UCSD-AML1 (cell line): ENCODE data around the gene GALNT18.

Experiments used
- DNase-seq: peaks from one replicate; lab custom pipeline; 2025; ENCODE audit not compliant: unreplicated experiment; lab: John Stamatoyannopoulos, UW

GALNT18 gene

DNA sequence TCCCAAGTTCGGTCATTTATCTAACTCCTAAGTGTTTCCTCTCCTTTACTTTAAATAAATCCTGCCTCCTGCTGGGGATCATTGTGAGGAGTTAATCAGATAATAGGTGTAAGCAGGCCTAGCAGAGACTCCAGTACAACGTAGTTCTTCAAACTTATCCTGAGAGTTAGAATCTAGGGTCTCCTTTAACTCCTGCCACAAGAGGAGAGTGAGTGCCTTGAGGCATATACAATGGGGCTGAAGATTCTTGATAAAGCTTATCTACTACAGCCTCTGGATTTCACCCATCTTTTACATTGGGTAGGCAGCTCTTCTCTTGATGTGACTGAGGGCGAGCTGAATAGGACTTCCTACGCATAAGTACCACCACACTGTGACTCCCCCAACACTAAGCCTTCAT lies 3.1 kb upstream of the GALNT18 start:
- DNase-seq, result no peak

DNA sequence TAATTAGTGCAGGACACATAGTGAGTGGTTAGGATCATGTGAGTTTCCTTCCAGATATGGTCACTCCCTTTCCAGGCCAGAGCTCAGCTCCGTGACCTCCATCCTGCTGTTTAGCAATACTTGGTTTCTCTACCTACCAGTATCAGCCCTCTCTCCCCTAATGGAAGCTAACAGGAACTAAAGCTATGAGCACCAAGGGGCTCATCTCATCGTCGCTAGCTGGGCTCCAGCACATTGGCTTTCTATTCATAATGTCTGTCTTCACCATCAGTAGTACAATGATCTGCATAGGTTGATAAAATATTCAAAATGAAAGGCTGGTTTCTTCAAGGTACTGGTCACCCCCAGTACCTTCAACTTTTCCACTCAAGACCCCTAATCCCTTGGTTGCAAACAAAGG lies 2.4 kb upstream of the GALNT18 start:
- DNase-seq, result no peak

DNA sequence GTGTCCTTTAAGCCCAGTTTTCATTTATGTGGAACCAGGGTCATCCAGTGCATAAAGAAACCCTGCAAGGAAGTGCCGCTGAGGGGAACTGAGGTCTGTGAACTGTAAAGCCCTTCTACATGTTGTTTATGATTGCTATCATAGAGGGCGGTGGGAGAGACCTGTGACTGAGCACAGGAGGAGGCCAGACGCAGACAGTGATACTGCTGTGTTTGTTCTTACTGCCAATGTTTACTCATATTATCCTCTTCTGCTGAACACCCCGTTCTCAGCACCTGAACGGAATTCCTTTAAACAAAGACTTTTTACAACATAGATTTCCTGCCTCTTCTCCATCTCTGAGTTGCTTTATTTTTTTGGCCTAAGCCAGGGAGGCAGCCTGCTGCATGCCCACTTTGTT lies 967 bp upstream of the GALNT18 start:
- no peak for DNase-seq

DNA sequence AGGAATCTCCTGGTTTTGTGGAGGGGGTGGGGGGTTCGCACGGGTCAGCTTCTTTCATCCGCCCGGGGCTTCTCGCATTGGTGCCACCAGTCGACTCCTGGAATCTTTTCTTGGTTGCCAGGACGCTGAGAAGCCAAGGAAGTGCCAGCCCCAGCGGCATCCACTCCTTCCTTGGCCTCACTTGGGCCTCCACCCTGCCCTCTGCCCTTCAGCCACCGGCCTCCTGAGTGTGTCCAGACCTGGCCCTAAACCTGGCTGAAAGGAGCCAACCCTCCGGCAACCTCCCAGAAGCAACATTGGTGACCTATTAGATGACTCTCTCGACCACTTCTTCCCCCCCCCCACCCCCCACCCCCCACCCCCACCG lies 518 bp upstream of the GALNT18 start:
- no peak for DNase-seq

DNA sequence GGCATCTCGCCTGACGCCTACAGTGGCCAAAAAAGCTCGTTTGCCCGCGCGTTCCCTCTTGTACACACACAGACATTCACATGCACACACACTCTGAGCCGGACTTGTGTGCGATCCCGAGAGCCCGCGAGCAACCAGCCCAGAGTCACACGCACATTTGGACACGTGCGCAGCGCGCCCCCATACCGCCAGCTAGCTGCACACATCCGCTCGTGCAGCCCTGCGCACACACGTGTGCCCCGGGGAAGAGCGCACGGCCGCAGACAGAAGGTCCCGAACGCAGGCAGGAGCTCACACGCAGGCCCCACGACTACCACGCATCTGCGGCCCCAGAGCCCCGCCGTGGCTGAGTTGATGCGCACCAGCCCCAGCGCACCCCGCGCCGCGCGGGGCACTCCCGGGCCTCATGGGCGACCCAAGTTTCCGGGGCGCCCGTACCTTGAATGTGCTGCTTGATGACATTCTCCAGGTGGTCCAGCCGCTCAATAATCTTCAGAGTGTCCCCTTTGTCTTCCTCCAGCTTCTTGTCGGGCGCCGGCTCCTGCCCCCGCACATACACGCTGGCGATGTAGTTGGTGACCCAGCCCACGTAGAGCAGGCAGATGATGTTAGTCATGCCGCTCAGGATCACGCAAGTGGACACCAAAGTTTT lies 758 bp downstream of the GALNT18 start:
- peak; percentile 48 for DNase-seq

DNA sequence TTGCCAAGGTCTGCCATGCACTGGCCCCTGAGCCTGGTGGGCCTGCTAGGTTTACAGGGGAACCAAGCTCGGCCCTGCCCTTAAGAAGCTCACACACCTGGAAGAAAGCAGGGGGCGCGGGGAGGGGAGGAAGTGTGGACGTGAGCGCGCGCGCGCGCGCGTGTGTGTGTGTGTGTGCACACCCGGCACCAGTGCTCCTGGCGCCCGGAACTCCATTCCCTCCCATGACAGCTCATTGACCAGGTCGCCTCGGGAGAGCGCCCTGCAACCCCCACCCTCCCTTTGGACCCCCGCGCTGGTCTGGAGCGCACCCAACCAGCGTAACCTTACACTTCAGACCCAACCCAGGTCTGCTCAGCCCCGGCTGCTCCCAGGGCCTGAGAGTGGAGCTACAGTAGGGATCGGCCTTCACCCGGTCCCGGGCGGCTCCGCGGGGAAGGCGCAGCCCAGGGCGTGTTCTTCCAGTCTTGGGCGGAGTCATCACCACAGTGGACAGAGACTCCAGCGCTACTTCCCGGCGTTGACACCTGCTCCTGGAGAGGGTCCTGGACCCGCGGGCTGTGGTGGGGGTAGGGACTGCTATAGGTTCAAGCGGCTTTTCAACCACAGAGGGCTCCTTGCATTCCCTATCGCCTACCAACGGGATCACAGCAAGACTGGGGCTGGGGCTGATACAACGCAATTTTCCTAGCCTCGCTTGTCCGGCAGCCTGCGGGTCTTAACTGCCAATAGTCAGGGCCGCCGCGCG lies 1.5 kb downstream of the GALNT18 start:
- DNase-seq, result no peak

DNA sequence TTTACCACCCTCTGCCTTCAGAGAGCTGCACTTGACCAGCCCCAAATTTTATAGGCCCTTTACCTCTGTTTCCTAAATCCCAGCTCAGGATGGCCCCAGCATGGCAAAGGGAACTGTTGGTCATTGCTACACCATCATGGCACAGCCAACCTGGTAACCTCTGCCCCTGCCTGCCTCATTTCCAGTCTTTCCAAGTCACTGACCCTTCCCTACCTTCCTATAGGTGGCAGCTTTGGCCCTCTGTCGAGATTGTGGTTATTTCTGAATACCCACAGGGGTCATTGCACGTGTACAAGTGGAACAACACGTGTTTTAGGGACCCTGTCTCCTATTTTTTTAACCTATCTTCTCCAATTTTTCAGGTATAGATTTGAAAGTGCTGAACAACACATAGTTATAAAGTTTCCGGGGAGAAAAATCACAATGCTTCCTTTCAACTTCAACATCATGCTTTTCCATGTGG lies 2.8 kb downstream of the GALNT18 start:
- no peak for DNase-seq

DNA sequence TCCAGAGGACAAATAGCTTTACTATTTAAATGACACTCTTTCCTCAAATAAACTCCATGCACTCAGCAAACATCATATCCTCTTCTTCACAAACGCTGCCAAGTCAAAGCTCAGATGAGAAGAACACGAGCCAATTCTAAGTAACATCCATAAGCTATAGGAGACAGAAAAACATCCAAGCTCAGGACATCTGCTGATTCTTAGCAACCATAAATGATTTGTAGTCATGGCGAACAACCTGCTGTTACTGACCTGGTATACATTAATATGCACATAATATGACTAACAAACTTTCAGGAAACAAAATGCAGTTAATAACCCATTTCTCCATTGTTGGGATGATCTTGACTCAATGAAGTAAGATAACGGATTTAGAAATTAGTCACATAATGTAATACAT lies 6.7 kb downstream of the GALNT18 start:
- no peak for DNase-seq

DNA sequence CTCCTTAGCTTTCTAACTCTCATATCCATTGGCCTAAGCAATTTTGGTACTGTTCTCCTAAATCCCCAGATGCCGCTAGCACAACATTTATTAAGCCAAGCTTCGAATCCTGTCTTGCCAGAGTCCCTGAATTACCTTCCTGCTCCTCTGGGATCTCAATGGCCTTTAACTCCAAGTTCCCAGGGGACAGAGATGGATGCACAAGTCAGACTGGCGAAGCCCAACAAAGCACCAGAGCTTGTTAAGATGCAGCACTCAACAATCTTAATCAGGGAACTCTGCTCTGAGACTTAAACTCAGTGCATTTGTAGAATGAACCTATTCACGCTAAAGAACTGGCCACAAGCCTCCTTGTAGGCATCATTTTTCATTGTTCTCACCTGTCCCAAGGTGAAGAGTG lies 9.4 kb downstream of the GALNT18 start:
- DNase-seq, result no peak

DNA sequence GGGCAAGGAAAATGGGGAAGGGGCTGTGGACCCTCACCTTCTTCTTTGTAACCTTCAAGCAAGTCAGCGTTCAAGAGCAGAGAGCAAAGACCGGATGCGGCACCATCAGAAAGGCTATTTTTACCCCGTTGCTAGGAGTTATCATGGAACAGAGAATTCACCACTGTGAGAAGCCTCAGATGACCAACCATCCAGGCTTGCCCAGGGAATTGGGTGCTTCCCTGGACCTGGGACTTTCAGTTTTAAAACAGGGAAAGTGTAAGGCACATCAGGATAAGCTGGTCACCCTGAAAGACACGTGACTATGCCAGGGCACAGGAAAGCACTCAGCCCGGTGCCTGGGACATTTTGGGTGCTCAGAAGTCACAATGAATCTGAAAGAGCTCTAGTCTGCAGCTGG lies 10.4 kb downstream of the GALNT18 start:
- no peak for DNase-seq

DNA sequence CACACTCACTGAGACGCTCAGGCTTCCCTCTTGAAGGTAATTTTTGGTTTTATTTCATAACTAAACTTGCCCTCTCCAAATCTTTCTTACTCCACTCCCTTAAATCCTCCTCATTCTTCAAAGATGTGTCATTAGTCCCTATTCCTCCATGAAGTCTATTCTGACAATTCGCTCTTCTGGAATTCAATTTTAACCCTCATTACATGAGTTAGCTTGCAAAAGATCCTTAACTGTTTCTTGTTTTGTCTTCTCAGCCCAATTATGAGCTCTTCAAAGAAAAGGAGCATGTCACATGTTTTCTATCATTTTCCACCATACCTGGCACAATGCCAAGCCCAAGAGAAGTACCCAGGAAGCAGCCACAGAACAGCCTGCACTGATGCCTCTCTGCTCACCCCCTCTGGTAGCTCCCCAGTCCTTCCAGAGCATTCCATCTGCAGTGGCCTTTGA lies 13.0 kb downstream of the GALNT18 start:
- no peak for DNase-seq

DNA sequence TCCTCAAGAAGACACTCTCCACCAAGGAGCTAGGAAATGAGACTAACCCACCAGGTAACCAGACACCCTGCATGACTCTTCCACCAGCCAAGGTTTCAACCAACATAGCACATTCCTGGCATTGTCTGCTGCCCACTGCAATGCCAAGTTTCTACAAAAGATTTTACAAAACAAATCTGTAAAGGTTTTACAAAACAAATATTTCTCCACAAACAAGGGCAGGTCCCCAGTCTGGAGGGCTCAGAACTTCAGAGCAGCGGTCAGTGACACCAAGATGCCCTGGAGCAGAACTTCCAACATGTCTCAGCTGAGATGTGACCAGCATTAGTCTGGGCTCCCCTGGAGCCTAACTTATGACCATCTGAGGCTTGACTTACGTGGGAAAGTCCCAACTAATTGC lies 14.0 kb downstream of the GALNT18 start:
- no peak for DNase-seq

DNA sequence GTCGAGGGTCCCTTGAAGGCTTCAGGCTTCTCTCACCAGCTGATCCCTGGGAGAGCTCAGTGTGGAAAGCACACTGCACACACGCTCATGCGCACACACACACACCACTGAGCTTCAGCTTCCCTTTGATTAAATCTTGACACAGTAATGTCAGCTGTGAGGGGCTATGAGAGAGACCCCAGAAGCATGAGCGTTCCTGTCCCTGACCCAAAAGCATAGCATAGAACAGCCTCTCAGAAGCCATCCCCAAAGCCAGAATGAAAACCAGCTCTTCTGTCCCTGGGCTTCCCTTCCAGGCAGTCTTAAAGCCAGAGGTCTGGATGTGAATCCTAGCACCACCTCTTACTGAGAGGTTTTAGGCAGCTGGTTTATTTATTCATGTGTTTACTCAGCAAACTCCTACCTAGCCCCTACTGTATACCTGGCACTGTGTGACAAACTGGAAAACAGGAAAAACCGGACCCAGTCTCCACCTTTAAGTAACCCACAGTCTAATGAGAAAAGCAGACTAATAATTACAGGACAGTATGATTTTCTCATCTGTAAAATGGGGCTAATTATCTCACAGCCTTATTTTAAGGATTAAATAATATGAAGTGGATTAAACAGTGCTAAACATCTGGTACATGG lies 15.9 kb downstream of the GALNT18 start:
- DNase-seq, result no peak

DNA sequence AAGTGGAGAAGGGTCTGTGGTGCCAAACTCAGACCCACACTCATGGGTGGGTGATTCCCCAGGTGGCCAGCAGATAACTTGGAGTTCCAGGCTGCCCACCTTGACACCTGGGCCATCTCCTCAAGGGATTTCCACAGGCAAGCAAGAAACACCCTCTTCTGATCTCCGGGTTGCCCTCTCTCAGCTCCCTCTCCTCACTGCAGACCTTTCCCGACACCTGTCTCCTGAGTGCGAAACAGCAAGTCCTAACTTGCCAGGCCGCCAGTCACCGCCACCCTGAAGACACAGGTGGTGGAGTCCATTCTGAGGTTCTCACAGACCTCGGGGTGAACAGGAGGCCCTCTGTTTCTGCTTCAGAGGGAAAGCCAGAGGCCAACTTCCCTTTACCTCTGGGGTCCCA lies 16.6 kb downstream of the GALNT18 start:
- no peak for DNase-seq

DNA sequence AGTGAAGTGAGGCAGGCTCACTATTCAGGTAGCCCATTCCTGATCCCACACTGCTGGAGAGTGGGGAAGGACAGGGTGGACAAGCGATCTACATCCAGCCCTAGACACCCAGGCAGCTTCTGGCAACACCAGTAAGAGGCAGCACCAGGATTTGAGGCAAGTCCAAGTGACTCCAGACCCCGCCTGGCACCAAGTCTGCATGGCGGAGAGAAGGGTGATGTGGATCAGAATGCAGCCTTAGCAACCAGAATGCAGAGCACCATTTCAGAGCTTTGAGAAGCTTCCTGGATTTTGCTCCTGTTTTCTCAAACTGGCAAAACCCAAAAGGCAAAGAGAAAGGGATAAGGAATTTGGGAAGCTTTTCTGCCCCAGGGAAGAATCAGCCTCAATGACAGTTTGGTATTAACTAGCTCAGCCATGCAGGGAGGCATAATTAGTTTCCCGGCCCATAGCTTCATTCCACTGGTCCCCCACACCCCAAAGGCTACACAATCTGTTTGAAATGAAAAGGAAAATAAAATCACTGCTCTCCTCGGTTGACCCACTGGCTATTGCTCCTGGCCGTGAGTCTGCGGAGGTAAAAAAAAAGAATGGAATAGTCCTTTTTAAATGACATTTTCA lies 17.3 kb downstream of the GALNT18 start:
- no peak for DNase-seq

DNA sequence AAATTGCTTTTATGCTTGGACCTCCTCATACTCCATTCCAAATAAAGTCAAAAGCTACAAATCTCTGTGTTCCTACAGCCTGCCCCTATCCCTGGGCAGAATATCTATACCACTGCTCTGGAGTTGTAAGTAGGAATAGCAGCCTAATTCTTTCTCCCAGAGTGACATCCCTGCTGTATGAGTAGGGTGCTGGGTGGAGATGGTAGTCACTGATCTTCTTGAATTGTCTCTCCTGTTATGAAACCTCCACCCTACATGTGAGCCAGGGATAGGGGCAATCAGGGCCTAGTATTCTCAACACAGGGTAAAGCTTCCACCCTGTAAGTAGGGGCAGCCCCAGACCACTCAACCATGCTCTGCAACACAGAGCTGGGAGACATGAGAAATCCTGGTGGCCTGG lies 19.8 kb downstream of the GALNT18 start:
- DNase-seq, result no peak

DNA sequence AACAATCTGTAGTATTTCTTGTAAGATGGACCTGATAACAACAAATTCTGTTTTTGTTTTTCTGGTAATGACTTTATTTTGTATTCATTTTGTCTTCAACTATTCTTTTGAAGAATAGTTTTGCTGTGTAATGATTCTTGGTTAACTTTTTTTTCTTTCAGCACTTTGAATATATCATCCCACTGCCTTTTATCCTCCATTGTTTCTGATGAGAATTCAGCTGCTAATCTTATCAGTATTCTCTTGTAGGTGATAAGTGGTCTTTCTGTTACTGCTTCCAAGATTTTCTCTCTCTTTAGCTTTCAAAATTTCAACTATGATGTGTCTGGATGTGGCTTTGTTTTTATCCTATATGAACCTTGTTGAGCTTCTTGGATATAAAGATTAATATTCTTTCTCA lies 21.5 kb downstream of the GALNT18 start:
- DNase-seq, result no peak

DNA sequence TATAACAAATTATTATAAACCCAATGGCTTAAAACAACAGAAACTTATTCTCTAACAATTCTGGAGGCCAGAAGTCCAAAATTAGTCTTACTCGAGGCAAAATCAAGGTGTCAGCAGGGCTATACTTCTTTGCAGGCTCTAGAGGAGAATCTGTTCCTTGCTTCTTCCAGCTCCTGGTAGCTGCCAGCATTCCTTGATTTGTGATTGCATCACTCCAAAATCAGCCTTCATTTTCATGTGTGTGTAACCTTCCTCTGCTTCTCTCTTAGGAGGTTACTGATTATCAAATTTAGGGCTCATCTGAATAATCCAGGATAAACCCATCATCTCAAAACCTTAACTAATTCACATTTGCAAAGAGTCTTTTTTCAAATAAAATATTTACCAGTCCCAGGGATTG lies 23.6 kb downstream of the GALNT18 start:
- DNase-seq, result no peak

DNA sequence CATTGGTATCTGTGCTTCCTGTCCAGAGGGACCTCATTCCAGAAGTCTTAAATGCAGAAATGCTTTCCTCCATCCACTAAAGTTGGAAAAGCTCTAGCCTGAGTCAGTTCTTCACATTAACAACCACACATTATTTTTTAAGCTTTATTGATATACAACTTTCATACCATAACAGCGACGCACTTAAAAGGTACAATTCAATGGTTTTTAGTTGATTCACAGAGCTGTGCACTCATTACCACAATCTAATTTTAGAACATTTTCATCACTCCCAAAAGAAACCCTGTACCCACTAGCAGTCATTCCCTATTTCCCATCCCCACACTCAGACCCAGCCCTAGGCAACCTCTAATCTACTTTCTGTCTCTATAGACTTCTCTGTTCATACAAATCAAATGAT lies 27.6 kb downstream of the GALNT18 start:
- DNase-seq, result no peak

DNA sequence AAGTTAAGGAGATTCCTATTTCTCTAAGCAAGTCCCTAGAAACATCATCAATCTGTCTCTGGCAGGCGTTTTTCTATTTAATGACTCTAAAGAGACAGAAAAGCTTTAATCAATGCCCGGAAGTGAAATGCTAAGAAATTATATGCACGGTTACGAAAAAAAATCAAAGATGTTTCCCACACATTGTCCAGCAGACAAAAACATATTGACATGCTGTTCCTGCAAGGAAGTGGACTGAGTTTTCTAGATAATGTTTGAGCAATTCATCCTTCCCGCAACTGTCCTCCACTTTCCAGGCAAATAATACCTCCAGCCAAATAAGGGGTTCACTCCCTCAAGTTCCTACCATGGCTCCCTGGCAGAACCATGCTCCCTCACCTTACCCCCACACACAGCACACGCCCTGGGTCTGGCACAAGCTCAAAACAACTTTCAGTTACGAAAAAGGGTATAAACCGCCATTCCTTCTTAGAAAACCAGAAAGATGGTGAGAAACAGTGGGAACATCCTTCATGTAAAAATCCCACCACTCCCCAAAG lies 29.6 kb downstream of the GALNT18 start:
- no peak for DNase-seq

DNA sequence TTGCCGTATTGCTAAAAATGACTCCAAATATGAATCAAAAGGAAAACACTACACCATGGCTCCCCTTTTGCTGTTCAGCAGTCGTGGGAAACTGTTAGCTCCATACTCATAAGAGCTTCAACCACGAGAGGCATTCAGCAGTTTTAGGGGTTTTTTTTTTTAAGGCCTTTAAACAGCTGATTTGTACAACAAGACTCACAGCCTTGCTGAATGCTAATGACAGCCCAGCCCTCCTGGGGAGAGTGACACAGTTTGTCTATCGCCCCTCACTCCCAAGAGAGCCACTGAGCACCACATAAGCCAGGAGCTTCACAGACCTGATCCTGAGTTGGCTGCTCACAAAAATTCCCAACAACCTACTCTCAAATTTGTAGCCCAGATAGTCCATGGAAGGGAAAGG lies 32.4 kb downstream of the GALNT18 start:
- no peak for DNase-seq

DNA sequence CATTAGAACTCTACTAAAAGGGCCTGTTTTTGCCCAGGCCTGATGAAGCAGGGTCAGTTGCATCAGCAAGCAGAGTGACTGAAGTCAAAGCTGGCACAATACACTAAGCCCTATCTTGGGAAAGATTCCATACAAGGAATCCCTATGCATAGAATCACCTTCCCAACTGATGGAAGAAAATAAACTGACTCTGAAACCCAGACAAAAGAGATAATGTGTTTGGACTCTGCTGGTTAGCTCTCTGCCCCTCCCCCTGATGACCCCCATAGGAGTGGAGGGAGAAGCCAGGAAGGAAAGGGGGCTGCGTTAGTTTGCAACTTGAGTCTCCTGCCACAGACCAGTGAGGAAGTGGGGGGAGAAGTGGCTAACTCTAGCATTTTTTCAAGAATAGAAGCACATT lies 32.9 kb downstream of the GALNT18 start:
- peak; percentile 50 for DNase-seq
